GM12875 (cell line): ENCODE data around the gene TMA7B.
"Not testable (repeated sequence)": the region's sequence is repeated elsewhere in the genome, so short reads cannot be mapped to it uniquely, and the experiment has no call there.

Experiments used
- H3K4me3 ChIP-seq: one replicate; pipeline ENCODE4 v1.5.1; 2011; ENCODE audit warnings: low read depth, low read length, control low read depth
- TF ChIP-seq, protein P1 (sequence below): IDR thresholded peaks from 2 replicates; pipeline ENCODE4 v1.5.1; 2011; ENCODE audit warnings: low read depth, mild to moderate bottlenecking, control low read depth, inconsistent platforms, low read length, moderate library complexity, borderline replicate concordance; ENCODE audit not compliant: insufficient read depth

Gene TMA7B

GRCh38 chr22:39991159-39991860, 31.1 kb downstream of the TMA7B start:
- TF ChIP-seq, protein P1, sequence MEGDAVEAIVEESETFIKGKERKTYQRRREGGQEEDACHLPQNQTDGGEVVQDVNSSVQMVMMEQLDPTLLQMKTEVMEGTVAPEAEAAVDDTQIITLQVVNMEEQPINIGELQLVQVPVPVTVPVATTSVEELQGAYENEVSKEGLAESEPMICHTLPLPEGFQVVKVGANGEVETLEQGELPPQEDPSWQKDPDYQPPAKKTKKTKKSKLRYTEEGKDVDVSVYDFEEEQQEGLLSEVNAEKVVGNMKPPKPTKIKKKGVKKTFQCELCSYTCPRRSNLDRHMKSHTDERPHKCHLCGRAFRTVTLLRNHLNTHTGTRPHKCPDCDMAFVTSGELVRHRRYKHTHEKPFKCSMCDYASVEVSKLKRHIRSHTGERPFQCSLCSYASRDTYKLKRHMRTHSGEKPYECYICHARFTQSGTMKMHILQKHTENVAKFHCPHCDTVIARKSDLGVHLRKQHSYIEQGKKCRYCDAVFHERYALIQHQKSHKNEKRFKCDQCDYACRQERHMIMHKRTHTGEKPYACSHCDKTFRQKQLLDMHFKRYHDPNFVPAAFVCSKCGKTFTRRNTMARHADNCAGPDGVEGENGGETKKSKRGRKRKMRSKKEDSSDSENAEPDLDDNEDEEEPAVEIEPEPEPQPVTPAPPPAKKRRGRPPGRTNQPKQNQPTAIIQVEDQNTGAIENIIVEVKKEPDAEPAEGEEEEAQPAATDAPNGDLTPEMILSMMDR, result no peak
- H3K4me3 ChIP-seq, result no peak overlapping the region

- H3K4me3 ChIP-seq, result no peak overlapping the region
- TF ChIP-seq, protein P1, result no peak
These were observed 32.1 kb downstream of the TMA7B start for GRCh38 chr22:39992088-39992826.

GRCh38 chr22:39992894-39993293, 32.7 kb downstream of the TMA7B start:
- not testable (repeated sequence) for H3K4me3 ChIP-seq

- TF ChIP-seq, protein P1, result no peak
- no peak overlapping the region for H3K4me3 ChIP-seq
These were observed 33.9 kb downstream of the TMA7B start for GRCh38 chr22:39994041-39994565.

- H3K4me3 ChIP-seq, result no peak within 1 kb of the TSS
- TF ChIP-seq, protein P1, result no peak
These were observed 34.6 kb downstream of the TMA7B start, which contains the start of gene FAM83F for GRCh38 chr22:39994566-39995392. TSS of gene FAM83F (plus strand) at chr22:39994954. CDS start at chr22:39995043, 89 bp downstream.

DNA sequence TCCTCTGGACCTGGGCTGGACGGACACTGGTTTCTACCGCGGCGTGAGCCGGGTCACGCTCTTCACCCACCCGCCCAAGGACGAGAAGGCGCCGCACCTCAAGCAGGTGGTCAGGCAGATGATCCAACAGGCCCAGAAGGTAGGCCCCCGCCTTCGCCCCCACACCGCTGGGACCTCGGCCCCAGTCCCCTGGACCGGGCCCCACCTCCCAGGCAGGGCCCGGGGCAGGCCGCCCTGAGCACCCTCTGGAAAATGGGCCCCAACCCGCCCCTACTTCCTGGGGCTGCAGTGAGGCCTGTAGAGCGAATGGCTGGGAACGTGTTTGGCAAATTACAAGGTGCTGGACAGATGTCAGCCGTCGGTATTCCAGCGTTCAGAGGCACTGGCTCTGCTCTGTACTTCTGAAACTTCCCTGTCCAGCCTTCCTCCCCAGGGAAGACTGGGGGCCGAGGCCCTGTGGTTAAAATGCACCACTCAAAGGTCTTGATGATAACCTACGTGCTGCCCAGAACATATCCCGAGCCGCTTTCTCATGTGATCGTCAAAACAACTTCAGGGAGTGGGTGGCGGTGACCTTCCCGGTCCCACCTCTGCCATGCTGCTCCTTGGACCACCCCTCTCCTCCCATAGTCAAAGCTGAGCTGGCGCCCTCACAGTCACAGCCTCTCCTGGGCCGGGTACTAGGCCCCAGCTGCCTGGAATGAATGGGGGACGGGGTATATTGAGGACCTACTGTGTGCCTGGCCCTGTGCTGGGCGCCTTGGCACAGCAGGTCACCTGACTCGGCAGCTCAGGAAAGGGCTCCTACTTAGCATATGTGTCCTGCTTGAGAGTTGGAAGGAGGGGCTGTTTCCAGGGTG, 35.4 kb downstream of the TMA7B start:
- TF ChIP-seq, protein P1, result no peak
- no peak overlapping the region for H3K4me3 ChIP-seq
